SIG-M5 (cell line): ENCODE results near the gene CDX2.

Source experiments
- DNase-seq: peaks from one replicate; lab custom pipeline; 2025; lab: John Stamatoyannopoulos, UW

The CDX2 gene

GRCh38 chr13:27928805-27929753 is 40.0 kb downstream of the CDX2 start:
- DNase-seq: no peak

- DNase-seq: no peak
These were observed 40.7 kb downstream of the CDX2 start for GRCh38 chr13:27928353-27928804.

GRCh38 chr13:27927444-27928352 is 41.4 kb downstream of the CDX2 start:
- DNase-seq: no peak

- DNase-seq: no peak
These were observed 42.3 kb downstream of the CDX2 start for GRCh38 chr13:27926644-27927434.

GRCh38 chr13:27925220-27925991 is 43.7 kb downstream of the CDX2 start:
- DNase-seq: no peak

- DNase-seq: no peak
These were observed 44.5 kb downstream of the CDX2 start for GRCh38 chr13:27924529-27925141.

- no peak for DNase-seq
These were observed 45.2 kb downstream of the CDX2 start for GRCh38 chr13:27923794-27924528.

- DNase-seq: no peak
These were observed 46.1 kb downstream of the CDX2 start for GRCh38 chr13:27922883-27923612.

GRCh38 chr13:27921961-27922882 is 46.9 kb downstream of the CDX2 start:
- no peak for DNase-seq

- no peak for DNase-seq
These were observed 47.6 kb downstream of the CDX2 start for GRCh38 chr13:27921421-27921960.

- no peak for DNase-seq
These were observed 48.3 kb downstream of the CDX2 start for GRCh38 chr13:27920677-27921420.

GRCh38 chr13:27919934-27920676 is 49.0 kb downstream of the CDX2 start, which contains the start of gene PDX1:
PDX1 (plus strand) TSS chr13:27920000; CDS start chr13:27920139, 139 bp downstream.
- no peak for DNase-seq

GRCh38 chr13:27919659-27919933 is 49.5 kb downstream of the CDX2 start:
- DNase-seq: no peak

GRCh38 chr13:27918918-27919658 is 50.0 kb downstream of the CDX2 start:
- DNase-seq: no peak

GRCh38 chr13:27918041-27918917 is 50.8 kb downstream of the CDX2 start:
- no peak for DNase-seq
